LNCAP (cell line): Measurements from ENCODE around the gene ALKBH7.

ENCODE experiments used
- CTCF ChIP-seq: fragments of 450-650 bp; IDR thresholded peaks from 2 replicates; pipeline ENCODE4 v1.5.1; 2017; ENCODE audit warnings: mild to moderate bottlenecking

The ALKBH7 gene

GRCh38 chr19:6402058-6402457 lies 29.5 kb downstream of the ALKBH7 start:
- TF ChIP-seq CTCF: no peak

- TF ChIP-seq CTCF: no peak
These were observed 30.4 kb downstream of the ALKBH7 start for GRCh38 chr19:6402837-6403608.

GRCh38 chr19:6406401-6406800 lies 33.8 kb downstream of the ALKBH7 start:
- TF ChIP-seq CTCF: no peak

- TF ChIP-seq CTCF: no peak
These were observed 36.8 kb downstream of the ALKBH7 start for GRCh38 chr19:6409346-6409745.

- no peak for TF ChIP-seq CTCF
These were observed 39.5 kb downstream of the ALKBH7 start for GRCh38 chr19:6412061-6412446.

- TF ChIP-seq CTCF: peak; percentile 56
These were observed 40.0 kb downstream of the ALKBH7 start for GRCh38 chr19:6412447-6413091.

- no peak for TF ChIP-seq CTCF
These were observed 40.7 kb downstream of the ALKBH7 start for GRCh38 chr19:6413291-6413690.
